Esophagus squamous epithelium (tissue), 5 donors: ENCODE data around the gene STYXL1. TPM values are rescaled to one million over a fixed set of nuclear protein-coding genes. Genes with fewer than 3 reads are reported as not detected.
A peak's percentile ranks its signal among the peaks of the same experiment; 100 is the strongest.

Experiments
- DNase-seq: peaks from one replicate; lab custom pipeline; 2025; lab: John Stamatoyannopoulos, UW
- H3K27ac ChIP-seq, 4 donors: fragments of 200-600 bp; sonication (generic); one replicate each; pipeline ENCODE4 v1.5.1; 2016 to 2019; ENCODE audit warnings: mild to moderate bottlenecking in 1 of 4
- H3K27me3 ChIP-seq, 4 donors: fragments of 200-600 bp; sonication (generic); 1 replicate in 3 of 4; 2 replicates in 1 of 4; pipeline versions ENCODE4 v1.5.1 to v1.6.0; 2017 to 2021; ENCODE audit warnings: antibody characterized with exemption in 1 of 4
- H3K36me3 ChIP-seq, 3 donors: fragments of 200-600 bp; sonication (generic); one replicate each; pipeline ENCODE4 v1.5.1; 2016 to 2019
- H3K4me1 ChIP-seq, 3 donors: fragments of 200-600 bp; sonication (generic); one replicate each; pipeline ENCODE4 v1.5.1; 2017 to 2019
- H3K4me3 ChIP-seq, 4 donors: fragments of 200-600 bp; sonication (generic); 1 replicate in 3 of 4; 2 replicates in 1 of 4; pipeline ENCODE4 v1.5.1; 2016 to 2019; ENCODE audit warnings: mild to moderate bottlenecking in 2 of 4, moderate library complexity in 1 of 4
- H3K9me3 ChIP-seq, 3 donors: fragments of 200-600 bp; sonication (generic); one replicate each; pipeline ENCODE4 v1.5.1; 2016 to 2019
- CTCF ChIP-seq, 6 experiments: fragments of 450-650 bp in 4 of 6; fragments of 200-600 bp in 2 of 6; sonication (generic) in 2 of 6; IDR thresholded peaks; one replicate each; pipeline ENCODE4 v1.5.1; 2016 to 2019; ENCODE audit warnings: antibody characterized with exemption in 6 of 6, mild to moderate bottlenecking in 4 of 6, moderate library complexity in 4 of 6
- POLR2A ChIP-seq, 4 donors: fragments of 450-650 bp; IDR thresholded peaks; one replicate each; pipeline ENCODE4 v1.6.1; 2017; ENCODE audit warnings: antibody characterized with exemption in 4 of 4, mild to moderate bottlenecking in 4 of 4, moderate library complexity in 3 of 4
- WGBS, 2 donors: methylation state at CpG; one replicate each; pipeline ENCODE4 v1.1.5; 2018; 5-methylcytosine and 5-hydroxymethylcytosine counted together
- intact Hi-C: fragments of 100-400 bp; cut with DNase I; formaldehyde crosslinking; loops from one replicate; pipeline ENCODE4 v1.15.0; 2022
- total RNA-seq, 4 donors: library from RNA; depleted of rRNA; stranded (reverse); fragments of >200 nt; gene quantifications; one replicate each; pipeline ENCODE4 v1.1.0, GENCODE V29; 2016
- donor health status: DM: yes; HTN: yes; CAD: no.

Gene STYXL1
- total RNA-seq, 4 donors from 2014 or later, result 19.3 to 45.7 (median 32.2) TPM

DNA sequence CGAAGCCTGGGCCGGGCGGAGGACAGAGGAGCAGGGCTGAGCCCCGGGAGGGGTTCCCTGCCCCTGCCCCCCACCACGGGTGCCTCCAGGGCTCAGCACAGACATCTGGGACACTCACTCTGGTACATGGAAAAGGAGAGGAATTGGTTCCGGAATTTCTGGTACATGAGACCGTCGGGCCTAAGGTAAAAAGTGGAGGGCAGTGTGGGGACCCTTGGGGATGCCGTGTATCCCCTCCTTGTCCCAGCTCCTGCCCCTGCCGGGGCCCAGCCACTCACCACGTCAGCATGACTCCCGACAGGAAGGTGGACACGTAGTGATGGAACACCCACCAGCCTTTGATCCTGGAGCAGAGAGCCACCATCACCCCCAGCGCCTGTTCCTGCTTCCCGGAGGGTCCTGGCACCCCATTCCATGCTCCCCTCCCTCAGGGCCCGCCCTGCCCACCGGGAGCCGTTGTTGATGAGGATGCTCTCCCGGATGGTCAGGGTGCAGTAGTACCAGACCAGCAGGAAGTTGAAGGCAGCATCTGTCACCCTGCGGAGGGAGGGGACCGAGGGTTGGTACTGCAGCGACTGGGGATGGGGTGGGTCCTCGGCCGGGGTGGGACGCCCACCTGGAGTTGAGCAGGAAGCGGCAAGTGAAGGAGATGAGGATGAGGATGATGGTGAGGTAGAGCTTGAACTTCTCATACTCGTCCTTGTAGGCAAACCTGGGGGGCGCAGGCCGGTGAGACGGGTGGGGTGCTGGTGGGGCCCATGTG, 59.8 kb downstream of the STYXL1 start:
- DNase-seq, result no peak
- Histone ChIP-seq H3K4me1 (peaks cover 3 to 40% (median 10%) of the 10 kb centered on the region in 3 donors), H3K27me3 (no peaks in the 10 kb centered on the region), H3K4me3 (no peak overlapping the region), H3K9me3 (no peaks in the 10 kb centered on the region), H3K36me3 (peaks cover 29 to 60% (median 34%) of the 10 kb centered on the region in 3 donors), H3K27ac (peak overlapping the region in 1 of 4 donors; percentile 7)
- no peak for TF ChIP-seq CTCF (IDR thresholded peaks at IDR 0.05)
- TF ChIP-seq POLR2A (IDR thresholded peaks at IDR 0.05), result no peak
- intact Hi-C loops, result no loop called here
- 86 to 88% methylated on average over 5 to 24 of the region's 30 CpGs for WGBS, 2 donors

GRCh38 chr7:75987026-75987804, 60.6 kb downstream of the STYXL1 start:
- H3K27me3 ChIP-seq, result no peaks in the 10 kb centered on the region
- H3K4me1 ChIP-seq, result peaks cover 3 to 37% (median 9%) of the 10 kb centered on the region in 3 donors
- no peak overlapping the region for H3K27ac ChIP-seq
- peaks cover 29 to 67% (median 39%) of the 10 kb centered on the region in 3 donors for H3K36me3 ChIP-seq
- WGBS, 2 donors, result 81 to 91% methylated on average over 7 to 19 of the region's 32 CpGs
- no peak for TF ChIP-seq CTCF (IDR thresholded peaks at IDR 0.05)
- TF ChIP-seq POLR2A (IDR thresholded peaks at IDR 0.05), result no peak
- no peaks in the 10 kb centered on the region for H3K9me3 ChIP-seq
- intact Hi-C loops, result no loop called here
- no peak for DNase-seq
- H3K4me3 ChIP-seq, result no peak overlapping the region

DNA sequence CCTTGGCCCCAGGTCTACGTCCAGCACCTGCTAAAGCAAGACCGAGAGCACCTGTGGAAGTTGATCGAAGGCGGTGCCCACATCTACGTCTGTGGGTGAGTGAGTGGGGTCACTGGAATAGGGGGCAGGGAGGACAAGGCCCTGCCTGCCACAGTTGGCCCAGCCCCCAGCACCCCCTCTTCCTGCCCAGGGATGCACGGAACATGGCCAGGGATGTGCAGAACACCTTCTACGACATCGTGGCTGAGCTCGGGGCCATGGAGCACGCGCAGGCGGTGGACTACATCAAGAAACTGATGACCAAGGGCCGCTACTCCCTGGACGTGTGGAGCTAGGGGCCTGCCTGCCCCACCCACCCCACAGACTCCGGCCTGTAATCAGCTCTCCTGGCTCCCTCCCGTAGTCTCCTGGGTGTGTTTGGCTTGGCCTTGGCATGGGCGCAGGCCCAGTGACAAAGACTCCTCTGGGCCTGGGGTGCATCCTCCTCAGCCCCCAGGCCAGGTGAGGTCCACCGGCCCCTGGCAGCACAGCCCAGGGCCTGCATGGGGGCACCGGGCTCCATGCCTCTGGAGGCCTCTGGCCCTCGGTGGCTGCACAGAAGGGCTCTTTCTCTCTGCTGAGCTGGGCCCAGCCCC, 61.5 kb downstream of the STYXL1 start:
- Histone ChIP-seq H3K4me1 (peaks cover 0 to 36% (median 9%) of the 10 kb centered on the region in 3 donors), H3K4me3 (no peak overlapping the region), H3K9me3 (no peaks in the 10 kb centered on the region), H3K27me3 (no peaks in the 10 kb centered on the region), H3K27ac (no peak overlapping the region), H3K36me3 (peaks cover 36 to 71% (median 48%) of the 10 kb centered on the region in 3 donors)
- no peak for TF ChIP-seq POLR2A (IDR thresholded peaks at IDR 0.05)
- DNase-seq, result no peak
- intact Hi-C loops, result no loop called here
- 79% methylated on average over 11 of the region's 20 CpGs; no CpG with 5 or more reads in 1 of the 2 donors for WGBS, 2 donors

DNA sequence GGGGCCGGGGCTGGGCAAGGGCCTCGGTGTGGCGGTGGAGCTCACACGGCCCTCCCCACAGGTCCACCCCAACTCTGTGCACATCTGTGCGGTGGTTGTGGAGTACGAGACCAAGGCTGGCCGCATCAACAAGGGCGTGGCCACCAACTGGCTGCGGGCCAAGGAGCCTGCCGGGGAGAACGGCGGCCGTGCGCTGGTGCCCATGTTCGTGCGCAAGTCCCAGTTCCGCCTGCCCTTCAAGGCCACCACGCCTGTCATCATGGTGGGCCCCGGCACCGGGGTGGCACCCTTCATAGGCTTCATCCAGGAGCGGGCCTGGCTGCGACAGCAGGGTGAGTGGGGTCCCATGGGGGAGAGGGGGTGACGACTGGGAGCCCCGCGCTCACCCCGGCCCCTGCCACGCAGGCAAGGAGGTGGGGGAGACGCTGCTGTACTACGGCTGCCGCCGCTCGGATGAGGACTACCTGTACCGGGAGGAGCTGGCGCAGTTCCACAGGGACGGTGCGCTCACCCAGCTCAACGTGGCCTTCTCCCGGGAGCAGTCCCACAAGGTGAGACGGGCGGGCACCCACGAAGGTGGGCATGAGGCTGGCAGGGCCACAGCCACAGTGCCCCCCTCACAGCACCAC, 62.2 kb downstream of the STYXL1 start:
- TF ChIP-seq CTCF (IDR thresholded peaks at IDR 0.05), result no peak
- TF ChIP-seq POLR2A (IDR thresholded peaks at IDR 0.05), result no peak
- peaks cover 0 to 36% (median 11%) of the 10 kb centered on the region in 3 donors for H3K4me1 ChIP-seq
- H3K27ac ChIP-seq, result peak overlapping the region in 1 of 4 donors; percentile 9
- intact Hi-C loops, result no loop called here
- H3K36me3 ChIP-seq, result peaks cover 40 to 77% (median 54%) of the 10 kb centered on the region in 3 donors
- H3K4me3 ChIP-seq, result no peak overlapping the region
- no peaks in the 10 kb centered on the region for H3K27me3 ChIP-seq
- H3K9me3 ChIP-seq, result no peaks in the 10 kb centered on the region
- whole genome bisulfite sequencing, 2 donors, result 100% methylated on average over 6 of the region's 41 CpGs; no CpG with 5 or more reads in 1 of the 2 donors
- no peak for DNase-seq

GRCh38 chr7:75985009-75985517, 62.7 kb downstream of the STYXL1 start:
- no peak overlapping the region for H3K4me3 ChIP-seq
- H3K27ac ChIP-seq, result no peak overlapping the region
- H3K36me3 ChIP-seq, result peaks cover 40 to 83% (median 58%) of the 10 kb centered on the region in 3 donors
- H3K27me3 ChIP-seq, result no peaks in the 10 kb centered on the region
- intact Hi-C loops, result no loop called here
- peaks cover 0 to 40% (median 17%) of the 10 kb centered on the region in 3 donors for H3K4me1 ChIP-seq
- WGBS, 2 donors, result 90 to 94% methylated on average over 3 to 7 of the region's 21 CpGs
- DNase-seq, result no peak
- no peaks in the 10 kb centered on the region for H3K9me3 ChIP-seq
- TF ChIP-seq POLR2A (IDR thresholded peaks at IDR 0.05) (no peak), CTCF (IDR thresholded peaks at IDR 0.05) (no peak)
